ENCODE data around the gene CD247.
A peak's percentile ranks its signal among the peaks of the same experiment; 100 is the strongest.

CD247 gene

DNA sequence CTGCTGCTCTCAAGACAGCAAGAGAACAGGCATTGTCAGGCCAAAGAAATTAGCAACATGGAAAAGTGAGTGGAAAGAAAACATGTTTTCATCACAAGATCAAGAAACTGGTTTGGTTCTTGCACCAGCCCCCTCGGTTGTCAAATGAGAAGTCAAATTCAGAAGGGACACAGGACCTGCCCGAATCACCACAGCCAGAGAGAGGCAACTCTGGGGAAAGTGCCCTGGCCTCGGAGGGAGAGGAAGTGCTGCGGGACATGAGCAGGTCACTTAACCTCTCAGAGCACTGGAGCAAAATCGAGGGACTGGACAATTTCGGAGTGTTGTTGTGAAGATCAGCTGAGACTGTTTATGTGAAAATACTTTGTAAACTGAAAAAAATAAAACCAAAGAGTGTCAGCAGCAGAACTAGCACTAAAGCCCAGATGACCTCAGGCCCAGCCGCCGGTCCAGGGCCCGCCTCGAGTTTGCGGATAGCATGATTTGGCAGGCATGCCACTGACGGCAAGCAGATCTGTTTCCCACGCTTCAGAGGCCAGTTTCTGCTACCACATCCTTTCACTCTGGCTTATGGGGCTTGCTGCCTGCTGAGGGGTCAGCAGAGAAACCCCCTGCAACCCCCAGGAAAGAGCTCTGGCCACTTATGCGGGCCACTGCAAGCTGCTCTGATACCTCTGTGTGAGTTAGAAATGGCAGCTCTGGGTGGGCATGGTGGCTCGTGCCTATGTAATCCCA, 32.1 kb downstream of the CD247 start:
- Histone ChIP-seq H2AFZ (ENCODE audit: low read length) (no peak overlapping the region), H4K20me1 (ENCODE audit: insufficient read depth, low read length, poor library complexity, severe bottlenecking) (peaks cover 48% of the 10 kb centered on the region), H3K4me2 (ENCODE audit: low read depth, low read length, poor library complexity, severe bottlenecking) (no peak overlapping the region), H3K27me3 (ENCODE audit: insufficient read depth, low read length, poor library complexity, severe bottlenecking) (no peaks in the 10 kb centered on the region), H3K79me2 (ENCODE audit: insufficient read depth, low read length) (peaks cover 95% of the 10 kb centered on the region), H3K4me1 (ENCODE audit: insufficient read depth, low read length, poor library complexity, severe bottlenecking) (peaks cover 23% of the 10 kb centered on the region), H3K9me3 (ENCODE audit: insufficient read depth, low read depth, low read length) (no peaks in the 10 kb centered on the region), H3K4me3 (ENCODE audit: low read length, poor library complexity, severe bottlenecking) (no peak overlapping the region), H3K9ac (ENCODE audit: low read depth, low read length, poor library complexity, severe bottlenecking) (no peak overlapping the region), H3F3A (ENCODE audit: low read depth) (no peaks in the 10 kb centered on the region), H3K9me2 (replicated peaks; ENCODE audit: low read depth, low read length) (no peaks in the 10 kb centered on the region), H3K36me3 (ENCODE audit: insufficient read depth, low read length) (peaks cover 38% of the 10 kb centered on the region; the same call in 1 of the 2 replicates)
- no peak for TF ChIP-seq EZH2phosphoT487 (IDR thresholded peaks at IDR 0.05; ENCODE audit: borderline replicate concordance)
- TF ChIP-seq, protein P1, sequence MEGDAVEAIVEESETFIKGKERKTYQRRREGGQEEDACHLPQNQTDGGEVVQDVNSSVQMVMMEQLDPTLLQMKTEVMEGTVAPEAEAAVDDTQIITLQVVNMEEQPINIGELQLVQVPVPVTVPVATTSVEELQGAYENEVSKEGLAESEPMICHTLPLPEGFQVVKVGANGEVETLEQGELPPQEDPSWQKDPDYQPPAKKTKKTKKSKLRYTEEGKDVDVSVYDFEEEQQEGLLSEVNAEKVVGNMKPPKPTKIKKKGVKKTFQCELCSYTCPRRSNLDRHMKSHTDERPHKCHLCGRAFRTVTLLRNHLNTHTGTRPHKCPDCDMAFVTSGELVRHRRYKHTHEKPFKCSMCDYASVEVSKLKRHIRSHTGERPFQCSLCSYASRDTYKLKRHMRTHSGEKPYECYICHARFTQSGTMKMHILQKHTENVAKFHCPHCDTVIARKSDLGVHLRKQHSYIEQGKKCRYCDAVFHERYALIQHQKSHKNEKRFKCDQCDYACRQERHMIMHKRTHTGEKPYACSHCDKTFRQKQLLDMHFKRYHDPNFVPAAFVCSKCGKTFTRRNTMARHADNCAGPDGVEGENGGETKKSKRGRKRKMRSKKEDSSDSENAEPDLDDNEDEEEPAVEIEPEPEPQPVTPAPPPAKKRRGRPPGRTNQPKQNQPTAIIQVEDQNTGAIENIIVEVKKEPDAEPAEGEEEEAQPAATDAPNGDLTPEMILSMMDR (conservative IDR thresholded peaks at IDR 0.05; ENCODE audit: low read length) = no peak

DNA sequence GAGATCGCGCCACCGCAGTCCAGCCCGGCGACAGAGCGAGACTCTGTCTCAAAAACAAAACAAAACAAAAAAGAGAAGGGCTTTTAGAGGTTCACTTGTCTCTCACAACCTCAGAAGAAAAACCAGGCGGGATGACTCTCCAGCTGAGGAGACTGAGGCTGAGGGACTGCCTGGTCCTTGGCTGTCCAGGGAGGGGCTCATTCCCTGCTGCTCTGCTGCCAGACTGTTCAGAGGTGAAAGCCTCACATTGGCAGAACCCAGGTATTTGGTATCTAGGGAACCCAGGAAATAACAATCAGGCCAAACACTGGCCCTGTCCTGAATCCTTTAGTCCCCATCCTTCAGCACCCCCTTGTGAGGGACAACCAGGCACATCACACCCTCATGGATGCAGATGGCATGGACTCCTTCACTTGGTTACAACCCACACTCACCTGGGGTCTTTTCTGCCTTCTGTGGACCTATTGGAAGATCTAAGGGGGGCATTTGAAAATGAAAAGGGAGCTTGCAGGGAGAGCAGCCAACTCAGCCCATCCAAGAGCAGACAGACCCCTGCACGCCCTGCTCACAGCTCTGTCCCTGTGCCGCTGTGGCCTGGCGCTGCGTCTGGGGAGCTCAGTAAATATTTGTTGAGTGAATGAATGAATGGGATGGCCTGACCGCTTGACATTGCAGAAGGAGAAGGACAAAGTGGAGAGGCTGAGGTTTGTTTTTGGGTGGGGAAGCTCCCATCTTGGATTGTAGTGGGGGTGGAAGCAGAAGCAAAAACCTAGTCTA, 33.4 kb downstream of the CD247 start:
- peaks cover 96% of the 10 kb centered on the region for H3K79me2 ChIP-seq (ENCODE audit: insufficient read depth, low read length)
- peaks cover 21% of the 10 kb centered on the region for H3K4me1 ChIP-seq (ENCODE audit: insufficient read depth, low read length, poor library complexity, severe bottlenecking)
- no peaks in the 10 kb centered on the region for H3F3A ChIP-seq (ENCODE audit: low read depth)
- peaks cover 49% of the 10 kb centered on the region; the same call in 1 of the 2 replicates for H3K36me3 ChIP-seq (ENCODE audit: insufficient read depth, low read length)
- no peak overlapping the region for H3K9ac ChIP-seq (ENCODE audit: low read depth, low read length, poor library complexity, severe bottlenecking)
- peaks cover 44% of the 10 kb centered on the region for H4K20me1 ChIP-seq (ENCODE audit: insufficient read depth, low read length, poor library complexity, severe bottlenecking)
- H3K9me2 ChIP-seq (replicated peaks; ENCODE audit: low read depth, low read length) = no peaks in the 10 kb centered on the region
- no peaks in the 10 kb centered on the region for H3K27me3 ChIP-seq (ENCODE audit: insufficient read depth, low read length, poor library complexity, severe bottlenecking)
- H3K4me2 ChIP-seq (ENCODE audit: low read depth, low read length, poor library complexity, severe bottlenecking) = no peak overlapping the region
- no peak overlapping the region for H2AFZ ChIP-seq (ENCODE audit: low read length)
- H3K4me3 ChIP-seq (ENCODE audit: low read length, poor library complexity, severe bottlenecking) = no peak overlapping the region
- no peak for TF ChIP-seq EZH2phosphoT487 (IDR thresholded peaks at IDR 0.05; ENCODE audit: borderline replicate concordance)
- TF ChIP-seq, protein P1 (conservative IDR thresholded peaks at IDR 0.05; ENCODE audit: low read length) = no peak
- H3K9me3 ChIP-seq (ENCODE audit: insufficient read depth, low read depth, low read length) = no peaks in the 10 kb centered on the region

DNA sequence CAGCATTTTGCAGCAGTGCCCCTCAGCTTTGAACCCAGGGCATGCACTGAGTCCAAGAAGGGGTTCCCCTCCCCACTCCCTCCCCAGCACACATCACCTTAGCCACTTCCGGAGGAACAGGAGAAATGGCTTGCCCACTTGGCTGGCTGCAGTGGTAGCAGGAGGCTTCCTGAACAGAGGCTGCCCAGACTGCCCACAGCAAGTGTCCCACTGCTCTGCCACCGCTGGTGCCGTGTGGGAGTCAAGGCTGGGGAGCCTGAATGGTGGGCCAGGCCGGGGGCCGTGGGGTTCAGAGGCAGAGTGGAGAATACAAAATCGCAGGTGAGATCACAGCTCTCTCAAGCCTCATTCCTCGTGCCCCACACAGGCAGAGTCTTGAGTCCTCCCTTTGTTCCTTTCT, 34.5 kb downstream of the CD247 start:
- Histone ChIP-seq H2AFZ (ENCODE audit: low read length) (no peak overlapping the region), H3K36me3 (ENCODE audit: insufficient read depth, low read length) (peaks cover 57% of the 10 kb centered on the region; the same call in 1 of the 2 replicates), H3K9me2 (replicated peaks; ENCODE audit: low read depth, low read length) (no peaks in the 10 kb centered on the region), H3F3A (ENCODE audit: low read depth) (no peaks in the 10 kb centered on the region), H3K4me3 (ENCODE audit: low read length, poor library complexity, severe bottlenecking) (no peak overlapping the region), H3K9ac (ENCODE audit: low read depth, low read length, poor library complexity, severe bottlenecking) (no peak overlapping the region), H3K9me3 (ENCODE audit: insufficient read depth, low read depth, low read length) (no peaks in the 10 kb centered on the region), H4K20me1 (ENCODE audit: insufficient read depth, low read length, poor library complexity, severe bottlenecking) (peaks cover 35% of the 10 kb centered on the region), H3K27me3 (ENCODE audit: insufficient read depth, low read length, poor library complexity, severe bottlenecking) (no peaks in the 10 kb centered on the region), H3K4me1 (ENCODE audit: insufficient read depth, low read length, poor library complexity, severe bottlenecking) (peaks cover 19% of the 10 kb centered on the region), H3K79me2 (ENCODE audit: insufficient read depth, low read length) (peaks cover 98% of the 10 kb centered on the region), H3K4me2 (ENCODE audit: low read depth, low read length, poor library complexity, severe bottlenecking) (peak overlapping the region; percentile 45)
- TF ChIP-seq EZH2phosphoT487 (IDR thresholded peaks at IDR 0.05; ENCODE audit: borderline replicate concordance) = no peak
- TF ChIP-seq, protein P1 (conservative IDR thresholded peaks at IDR 0.05; ENCODE audit: low read length) = no peak
